Lower leg skin (tissue), 4 donors: ENCODE results near the gene HRG. TPM values are rescaled to one million over a fixed set of nuclear protein-coding genes. Genes with fewer than 3 reads are reported as not detected.

Source experiments
- DNase-seq, 2 donors: peaks; one replicate each; pipeline ENCODE4 v3.0.0-alpha.2; 2019; ENCODE audit warnings: low spot score in 2 of 2
- H3K4me3 ChIP-seq: fragments of 200-600 bp; sonication (generic); 2 replicates; pipeline ENCODE4 v1.5.1; 2017; ENCODE audit warnings: mild to moderate bottlenecking, low read depth; ENCODE audit not compliant: poor library complexity, severe bottlenecking
- POLR2A ChIP-seq, 2 donors: fragments of 450-650 bp; IDR thresholded peaks; one replicate each; pipeline ENCODE4 v1.6.1; 2016 to 2017; ENCODE audit warnings: antibody characterized with exemption in 2 of 2, mild to moderate bottlenecking in 1 of 2, moderate library complexity in 1 of 2
- WGBS, 2 donors: methylation state at CpG; one replicate each; pipeline ENCODE4 v1.1.5; 2018; 5-methylcytosine and 5-hydroxymethylcytosine counted together
- intact Hi-C: fragments of 100-400 bp; cut with DNase I; formaldehyde crosslinking; loops from one replicate; pipeline ENCODE4 v1.15.0; 2023; ENCODE audit warnings: low total_unique reads
- total RNA-seq, 4 donors: library from RNA; depleted of rRNA; stranded (reverse); fragments of >200 nt; gene quantifications; one replicate each; pipeline ENCODE4 v1.1.0, GENCODE V29; 2016
- TF ChIP-seq, protein P1 (sequence below), 3 donors: fragments of 450-650 bp; IDR thresholded peaks; one replicate each; pipeline ENCODE4 v1.5.1; 2016; ENCODE audit warnings: antibody characterized with exemption in 3 of 3, mild to moderate bottlenecking in 3 of 3, moderate library complexity in 2 of 3

Gene HRG
- total RNA-seq, 4 donors from 2014 or later: 0.10 to 0.34 TPM; not detected in 2

GRCh38 chr3:186619787-186620212 is 46.0 kb upstream of the HRG start:
- DNase-seq: no peak
- no peak overlapping the region for H3K4me3 ChIP-seq
- TF ChIP-seq POLR2A (IDR thresholded peaks at IDR 0.05): no peak
- TF ChIP-seq, protein P1, sequence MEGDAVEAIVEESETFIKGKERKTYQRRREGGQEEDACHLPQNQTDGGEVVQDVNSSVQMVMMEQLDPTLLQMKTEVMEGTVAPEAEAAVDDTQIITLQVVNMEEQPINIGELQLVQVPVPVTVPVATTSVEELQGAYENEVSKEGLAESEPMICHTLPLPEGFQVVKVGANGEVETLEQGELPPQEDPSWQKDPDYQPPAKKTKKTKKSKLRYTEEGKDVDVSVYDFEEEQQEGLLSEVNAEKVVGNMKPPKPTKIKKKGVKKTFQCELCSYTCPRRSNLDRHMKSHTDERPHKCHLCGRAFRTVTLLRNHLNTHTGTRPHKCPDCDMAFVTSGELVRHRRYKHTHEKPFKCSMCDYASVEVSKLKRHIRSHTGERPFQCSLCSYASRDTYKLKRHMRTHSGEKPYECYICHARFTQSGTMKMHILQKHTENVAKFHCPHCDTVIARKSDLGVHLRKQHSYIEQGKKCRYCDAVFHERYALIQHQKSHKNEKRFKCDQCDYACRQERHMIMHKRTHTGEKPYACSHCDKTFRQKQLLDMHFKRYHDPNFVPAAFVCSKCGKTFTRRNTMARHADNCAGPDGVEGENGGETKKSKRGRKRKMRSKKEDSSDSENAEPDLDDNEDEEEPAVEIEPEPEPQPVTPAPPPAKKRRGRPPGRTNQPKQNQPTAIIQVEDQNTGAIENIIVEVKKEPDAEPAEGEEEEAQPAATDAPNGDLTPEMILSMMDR (IDR thresholded peaks at IDR 0.05): no peak
- intact Hi-C loops: loop anchor here (10.0 kb wide), 2 partner anchors 135 to 205 kb away; no protein-coding TSS in a partner anchor
- WGBS, 2 donors: 92% methylated on average over 5 of the region's 5 CpGs

DNA sequence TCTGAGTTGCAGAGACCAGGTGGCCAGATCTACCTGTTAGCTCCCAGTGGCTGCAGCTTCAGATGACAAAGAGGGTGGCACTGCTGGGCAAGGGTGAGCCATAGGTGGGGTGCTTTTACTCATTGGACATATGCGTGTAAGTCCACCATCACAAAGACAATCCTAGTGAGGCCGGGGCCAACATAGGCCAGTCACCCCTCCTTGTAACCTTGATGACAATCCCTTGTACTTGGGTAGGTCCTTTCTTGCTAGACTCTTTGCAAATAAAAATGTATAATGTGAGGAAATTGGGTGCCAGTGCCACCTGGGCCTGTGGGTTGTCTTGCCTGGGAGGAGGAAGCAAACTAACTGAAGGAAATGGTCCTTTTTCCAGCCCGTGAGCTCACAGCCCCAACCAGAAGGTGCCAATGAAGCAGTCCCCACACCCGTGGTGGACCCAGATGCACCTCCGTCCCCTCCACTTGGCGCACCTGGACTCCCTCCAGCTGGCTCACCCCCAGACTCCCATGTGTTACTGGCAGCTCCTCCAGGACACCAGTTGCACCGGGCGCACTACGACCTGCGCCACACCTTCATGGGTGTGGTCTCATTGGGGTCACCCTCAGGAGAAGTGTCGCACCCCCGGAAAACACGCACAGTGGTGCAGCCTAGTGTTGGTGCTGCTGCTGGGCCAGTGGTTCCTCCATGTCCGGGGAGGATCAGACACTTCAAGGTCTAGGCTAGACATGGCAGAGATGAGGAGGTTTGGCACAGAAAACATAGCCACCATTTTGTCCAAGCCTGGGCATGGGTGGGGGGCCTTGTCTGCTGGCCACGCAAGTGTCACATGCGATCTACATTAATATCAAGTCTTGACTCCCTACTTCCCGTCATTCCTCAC is 45.4 kb upstream of the HRG start:
- WGBS, 2 donors: 82 to 83% methylated on average over 12 to 17 of the region's 17 CpGs
- intact Hi-C loops: no loop called here

GRCh38 chr3:186621894-186622650 is 43.7 kb upstream of the HRG start:
- H3K4me3 ChIP-seq: no peak overlapping the region
- intact Hi-C loops: no loop called here
- TF ChIP-seq POLR2A (IDR thresholded peaks at IDR 0.05): no peak
- TF ChIP-seq, protein P1 (IDR thresholded peaks at IDR 0.05): no peak
- DNase-seq: no peak
- WGBS, 2 donors: 71 to 82% methylated on average over 7 of the region's 7 CpGs

More for the DNA sequence above, 45.4 kb upstream of the HRG start:
- no peak for DNase-seq
- H3K4me3 ChIP-seq: no peak overlapping the region
- TF ChIP-seq POLR2A (IDR thresholded peaks at IDR 0.05): no peak
- TF ChIP-seq, protein P1 (IDR thresholded peaks at IDR 0.05): no peak

- intact Hi-C loops: no loop called here
- no peak overlapping the region for H3K4me3 ChIP-seq
- no peak for TF ChIP-seq POLR2A (IDR thresholded peaks at IDR 0.05)
- TF ChIP-seq, protein P1 (IDR thresholded peaks at IDR 0.05): no peak
- no peak for DNase-seq
- WGBS, 2 donors: 36 to 37% methylated on average over 2 of the region's 2 CpGs
Observed at GRCh38 chr3:186622651-186623310, 43.0 kb upstream of the HRG start.

DNA sequence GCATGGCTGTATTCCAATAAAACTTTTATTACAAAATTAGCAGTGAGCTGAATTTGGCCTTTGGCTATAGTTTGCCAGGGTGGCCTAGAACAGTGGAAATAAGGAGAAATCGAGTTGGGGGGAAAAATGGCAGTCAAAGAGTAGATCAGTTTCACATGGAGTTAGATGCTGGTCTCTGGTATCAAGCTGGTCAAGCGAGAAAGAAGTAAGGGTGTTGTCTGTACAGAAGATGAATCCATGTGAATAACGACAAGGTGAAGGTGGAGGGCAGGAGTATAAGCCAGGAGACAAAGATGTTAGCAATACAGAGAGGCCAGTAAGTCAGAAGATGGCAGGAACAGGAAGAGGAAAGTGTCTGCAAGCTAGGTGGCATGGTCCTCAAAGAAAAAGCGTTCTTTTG is 41.2 kb upstream of the HRG start:
- H3K4me3 ChIP-seq: no peak overlapping the region
- DNase-seq: no peak
- 74 to 77% methylated on average over 4 of the region's 4 CpGs for WGBS, 2 donors
- TF ChIP-seq POLR2A (IDR thresholded peaks at IDR 0.05): no peak
- TF ChIP-seq, protein P1 (IDR thresholded peaks at IDR 0.05): no peak
- intact Hi-C loops: no loop called here
